KMS-11 (cell line): ENCODE data around the gene PDE2A.

Experiments used
- H2AFZ ChIP-seq: fragments of 200-600 bp; sonication (generic); 2 replicates; pipeline ENCODE4 v1.6.1; 2016; ENCODE audit warnings: antibody characterized with exemption, mixed run types, low read depth
- H3K27ac ChIP-seq: fragments of 200-600 bp; sonication (generic); 2 replicates; pipeline ENCODE4 v1.6.1; 2016; ENCODE audit warnings: mild to moderate bottlenecking, mixed run types
- H3K27me3 ChIP-seq: fragments of 200-600 bp; sonication (generic); 2 replicates; pipeline ENCODE4 v1.6.1; 2017; ENCODE audit warnings: mild to moderate bottlenecking, low read depth, mixed run types, moderate library complexity; ENCODE audit not compliant: insufficient read depth
- H3K36me3 ChIP-seq: fragments of 200-600 bp; sonication (generic); 2 replicates; pipeline ENCODE4 v1.6.1; 2017; ENCODE audit warnings: mild to moderate bottlenecking, mixed run types; ENCODE audit not compliant: insufficient read depth
- H3K4me1 ChIP-seq: fragments of 200-600 bp; sonication (generic); 2 replicates; pipeline ENCODE4 v1.6.1; 2016; ENCODE audit warnings: mild to moderate bottlenecking, low read depth, mixed run types; ENCODE audit not compliant: poor library complexity, severe bottlenecking
- H3K4me2 ChIP-seq: fragments of 200-600 bp; sonication (generic); 2 replicates; pipeline ENCODE4 v1.7.0; 2016; ENCODE audit warnings: mild to moderate bottlenecking, mixed run types
- H3K4me3 ChIP-seq: fragments of 200-600 bp; sonication (generic); IDR thresholded peaks from 2 replicates; pipeline ENCODE4 v1.6.1; 2017; ENCODE audit warnings: low read depth, low read length, mixed read lengths; ENCODE audit not compliant: insufficient read depth
- H3K79me2 ChIP-seq: fragments of 200-600 bp; sonication (generic); 2 replicates; pipeline ENCODE4 v1.6.1; 2016; ENCODE audit warnings: low read depth, mixed run types; ENCODE audit not compliant: insufficient read depth
- H3K9ac ChIP-seq: fragments of 200-600 bp; sonication (generic); 2 replicates; pipeline ENCODE4 v1.6.1; 2016; ENCODE audit warnings: mild to moderate bottlenecking, mixed run types
- H4K20me1 ChIP-seq: fragments of 200-600 bp; sonication (generic); 2 replicates; pipeline ENCODE4 v1.6.1; 2016; ENCODE audit warnings: mild to moderate bottlenecking, mixed run types; ENCODE audit not compliant: insufficient read depth
- TF ChIP-seq, protein P1 (sequence below): fragments of 200-600 bp; sonication (generic); conservative IDR thresholded peaks from 2 replicates; pipeline ENCODE4 v1.6.1; 2017; ENCODE audit warnings: low read depth, mild to moderate bottlenecking, antibody characterized with exemption, low read length, moderate library complexity, mixed read lengths

Gene PDE2A

DNA sequence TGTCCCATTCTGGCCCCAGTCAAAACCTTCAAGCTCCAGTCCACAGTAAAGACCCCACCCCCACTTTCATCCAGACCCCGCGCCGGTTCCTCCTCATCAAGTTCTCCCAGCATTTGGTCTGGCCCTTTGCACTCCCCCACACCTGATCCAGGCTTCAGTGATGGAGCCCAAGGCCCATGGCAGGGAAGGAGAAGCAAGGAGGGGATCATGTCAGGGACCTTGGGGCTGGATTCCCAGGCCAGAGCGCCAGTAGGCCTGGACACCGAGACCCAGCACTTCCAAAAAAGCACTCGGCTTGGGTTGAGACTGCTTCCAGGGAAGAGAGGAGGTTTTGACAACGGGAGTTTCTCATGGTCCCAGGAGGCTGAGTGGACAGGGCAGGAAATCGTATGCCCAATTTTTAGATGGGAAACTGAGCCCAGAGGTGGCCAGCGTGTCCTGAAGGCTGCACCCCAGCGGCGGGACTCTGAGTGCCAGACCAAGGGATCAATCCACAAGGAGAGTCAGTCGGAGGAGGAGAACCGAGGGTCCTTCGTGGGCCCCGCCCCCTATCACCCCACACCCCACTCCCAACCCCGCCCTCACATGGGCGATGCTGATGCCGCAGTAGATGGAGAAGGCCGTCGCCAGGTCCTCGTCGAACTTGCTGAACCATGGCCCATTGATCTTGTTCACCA, 90.5 kb downstream of the PDE2A start:
- TF ChIP-seq, protein P1, sequence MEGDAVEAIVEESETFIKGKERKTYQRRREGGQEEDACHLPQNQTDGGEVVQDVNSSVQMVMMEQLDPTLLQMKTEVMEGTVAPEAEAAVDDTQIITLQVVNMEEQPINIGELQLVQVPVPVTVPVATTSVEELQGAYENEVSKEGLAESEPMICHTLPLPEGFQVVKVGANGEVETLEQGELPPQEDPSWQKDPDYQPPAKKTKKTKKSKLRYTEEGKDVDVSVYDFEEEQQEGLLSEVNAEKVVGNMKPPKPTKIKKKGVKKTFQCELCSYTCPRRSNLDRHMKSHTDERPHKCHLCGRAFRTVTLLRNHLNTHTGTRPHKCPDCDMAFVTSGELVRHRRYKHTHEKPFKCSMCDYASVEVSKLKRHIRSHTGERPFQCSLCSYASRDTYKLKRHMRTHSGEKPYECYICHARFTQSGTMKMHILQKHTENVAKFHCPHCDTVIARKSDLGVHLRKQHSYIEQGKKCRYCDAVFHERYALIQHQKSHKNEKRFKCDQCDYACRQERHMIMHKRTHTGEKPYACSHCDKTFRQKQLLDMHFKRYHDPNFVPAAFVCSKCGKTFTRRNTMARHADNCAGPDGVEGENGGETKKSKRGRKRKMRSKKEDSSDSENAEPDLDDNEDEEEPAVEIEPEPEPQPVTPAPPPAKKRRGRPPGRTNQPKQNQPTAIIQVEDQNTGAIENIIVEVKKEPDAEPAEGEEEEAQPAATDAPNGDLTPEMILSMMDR = no peak
- Histone ChIP-seq H3K9ac (no peak overlapping the region), H3K4me2 (no peak overlapping the region), H3K4me3 (no peak overlapping the region), H3K4me1 (no peaks in the 10 kb centered on the region), H2AFZ (no peak overlapping the region), H3K36me3 (no peaks in the 10 kb centered on the region), H4K20me1 (no peaks in the 10 kb centered on the region), H3K27ac (no peak overlapping the region), H3K79me2 (no peaks in the 10 kb centered on the region), H3K27me3 (peaks cover 65% of the 10 kb centered on the region)

DNA sequence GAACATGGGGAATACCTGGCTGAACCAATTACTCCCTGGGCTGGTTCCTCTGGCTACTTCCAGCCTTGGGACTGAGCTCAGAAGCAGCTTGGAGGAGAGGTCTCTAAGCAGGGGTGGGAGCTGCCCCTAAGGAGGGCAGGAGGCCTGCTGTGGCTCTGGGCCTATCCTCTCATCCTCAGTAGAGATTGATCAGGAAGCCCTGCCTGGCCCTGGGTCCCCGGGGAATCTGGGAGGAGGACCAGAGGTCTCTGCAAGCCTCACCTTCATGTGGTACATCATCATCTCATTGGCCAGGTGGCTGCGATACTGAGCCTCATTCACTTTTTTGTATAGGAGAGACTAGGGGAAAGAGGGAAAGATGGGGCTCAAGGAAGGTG, 91.1 kb downstream of the PDE2A start:
- H3K4me1 ChIP-seq = no peaks in the 10 kb centered on the region
- H3K9ac ChIP-seq = no peak overlapping the region
- TF ChIP-seq, protein P1 = no peak
- peaks cover 61% of the 10 kb centered on the region for H3K27me3 ChIP-seq
- no peak overlapping the region for H3K27ac ChIP-seq
- H2AFZ ChIP-seq = no peak overlapping the region
- no peaks in the 10 kb centered on the region for H3K36me3 ChIP-seq
- no peak overlapping the region for H3K4me3 ChIP-seq
- no peaks in the 10 kb centered on the region for H4K20me1 ChIP-seq
- no peaks in the 10 kb centered on the region for H3K79me2 ChIP-seq
- H3K4me2 ChIP-seq = no peak overlapping the region

DNA sequence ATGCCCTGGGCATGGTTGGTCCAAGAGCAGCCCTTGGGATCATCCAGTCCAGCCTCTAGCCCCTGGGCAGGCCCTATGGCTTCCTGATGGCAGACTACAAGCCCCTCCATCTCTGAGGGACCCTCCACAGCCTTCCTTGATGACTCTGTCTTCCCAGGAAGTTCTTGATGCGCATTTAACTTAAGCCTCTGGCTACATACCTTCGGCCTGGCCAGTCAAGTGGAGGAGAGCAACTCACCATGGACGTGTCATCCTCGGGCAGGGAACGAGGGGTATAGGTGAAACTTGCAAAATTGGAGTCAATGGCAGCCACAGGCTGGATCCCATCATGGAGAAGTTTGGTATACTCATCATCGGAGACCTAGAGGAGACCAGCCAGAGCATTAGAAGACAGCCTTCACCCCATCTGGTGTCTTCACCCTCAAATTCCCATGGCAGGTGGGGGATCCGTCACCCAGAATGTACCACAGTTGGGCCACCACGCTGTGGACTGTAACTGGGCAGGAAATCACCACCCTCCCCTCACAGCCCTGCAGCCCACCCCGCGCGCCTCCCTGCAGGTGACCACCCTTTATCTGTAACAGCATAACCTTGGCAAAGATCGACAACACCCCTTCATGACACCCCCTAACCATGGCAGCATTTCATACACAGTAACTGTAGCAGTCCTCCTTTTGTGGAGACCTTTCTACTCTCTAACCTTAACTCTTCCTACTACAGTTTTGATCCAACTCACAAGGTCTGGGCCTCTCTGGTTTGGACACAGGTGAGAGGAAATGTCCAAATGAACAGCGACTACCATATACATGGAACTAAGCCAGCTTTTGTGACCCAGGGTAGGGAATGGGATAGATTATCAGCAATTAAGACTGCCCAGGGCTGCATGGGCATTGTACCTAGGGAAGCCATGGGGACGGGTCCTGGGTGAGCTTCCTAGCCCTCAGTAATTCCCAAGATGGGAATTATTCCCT, 91.7 kb downstream of the PDE2A start:
- no peak overlapping the region for H2AFZ ChIP-seq
- H3K27ac ChIP-seq = no peak overlapping the region
- H3K79me2 ChIP-seq = no peaks in the 10 kb centered on the region
- TF ChIP-seq, protein P1 = no peak
- no peak overlapping the region for H3K9ac ChIP-seq
- H3K4me2 ChIP-seq = no peak overlapping the region
- H4K20me1 ChIP-seq = no peaks in the 10 kb centered on the region
- H3K4me3 ChIP-seq = no peak overlapping the region
- no peaks in the 10 kb centered on the region for H3K36me3 ChIP-seq
- no peaks in the 10 kb centered on the region for H3K4me1 ChIP-seq
- peaks cover 59% of the 10 kb centered on the region for H3K27me3 ChIP-seq

- Histone ChIP-seq H4K20me1 (no peaks in the 10 kb centered on the region), H3K4me2 (no peak overlapping the region), H3K9ac (no peak overlapping the region), H3K27me3 (peaks cover 57% of the 10 kb centered on the region), H2AFZ (no peak overlapping the region), H3K36me3 (no peaks in the 10 kb centered on the region), H3K4me3 (no peak overlapping the region), H3K4me1 (no peaks in the 10 kb centered on the region), H3K27ac (no peak overlapping the region), H3K79me2 (no peaks in the 10 kb centered on the region)
- TF ChIP-seq, protein P1 = no peak
Observed at GRCh38 chr11:72581067-72581466, 93.2 kb downstream of the PDE2A start.
